ENCODE data around the gene GNAI3. TPM values are rescaled to one million over a fixed set of nuclear protein-coding genes. Genes with fewer than 3 reads are reported as not detected.
"Not testable (repeated sequence)": the region's sequence is repeated elsewhere in the genome, so short reads cannot be mapped to it uniquely, and the experiment has no call there.

GNAI3 gene
- total RNA-seq, 2 experiments from 2014 or later, result 5.1 to 5.4 TPM

DNA sequence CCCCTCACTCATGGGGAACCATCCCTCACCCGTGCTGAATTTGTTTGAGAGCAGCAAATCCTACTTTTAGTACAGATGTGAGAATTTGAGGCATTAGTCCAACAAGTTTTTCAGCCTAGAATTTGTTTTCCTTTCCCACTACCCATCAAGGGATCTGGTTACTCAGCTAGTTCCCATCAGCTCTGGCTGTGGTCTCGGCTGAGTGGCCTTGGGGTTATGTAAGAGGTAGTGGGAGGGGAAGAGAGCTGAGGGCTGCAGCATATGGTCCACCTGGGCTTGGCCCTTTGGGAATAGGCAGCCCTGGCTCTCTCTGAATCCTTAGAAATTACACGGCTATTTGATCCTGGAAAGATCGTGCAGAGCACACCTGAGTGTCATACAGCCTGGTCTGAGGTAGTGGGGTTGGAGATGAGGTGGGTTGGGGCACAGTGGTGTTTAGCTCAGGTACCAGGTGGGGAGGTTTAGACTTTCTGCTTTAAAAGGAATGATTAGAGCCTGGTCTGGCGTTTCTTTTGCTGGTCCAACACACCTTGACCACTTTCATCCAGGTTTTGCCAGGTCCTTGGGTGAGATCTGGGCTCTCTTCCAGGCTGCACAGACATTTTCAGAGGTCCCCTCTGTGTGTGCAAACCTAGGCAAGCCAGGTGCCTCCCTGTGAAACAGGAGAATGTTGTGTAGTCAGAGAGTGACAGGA, 111.7 kb downstream of the GNAI3 start:
- H3K27ac ChIP-seq (ENCODE audit: low read depth in 1 of 2, low read length in 2 of 2), result no peak overlapping the region
- H3K9me3 ChIP-seq (ENCODE audit: control insufficient read depth in 1 of 2, insufficient read depth in 1 of 2, low read length in 2 of 2), result no peaks in the 10 kb centered on the region
- Mint-ChIP-seq H3K9me3 (no peaks in the 10 kb centered on the region), H3K27ac (no peak overlapping the region), H3K36me3 (ENCODE audit: low read depth) (peaks cover 54% of the 10 kb centered on the region), H3K4me1 (ENCODE audit: low read depth) (peaks cover 30% of the 10 kb centered on the region), H3K27me3 (no peaks in the 10 kb centered on the region), H3K4me3 (no peak overlapping the region)
- H3K4me3 ChIP-seq (ENCODE audit: low read length), result no peak overlapping the region
- ChIA-PET CTCF (no interaction called here), POLR2A (no interaction called here)
- H3K4me1 ChIP-seq (ENCODE audit: insufficient read depth, low read length), result peaks cover 16% of the 10 kb centered on the region
- TF ChIP-seq, protein P1, sequence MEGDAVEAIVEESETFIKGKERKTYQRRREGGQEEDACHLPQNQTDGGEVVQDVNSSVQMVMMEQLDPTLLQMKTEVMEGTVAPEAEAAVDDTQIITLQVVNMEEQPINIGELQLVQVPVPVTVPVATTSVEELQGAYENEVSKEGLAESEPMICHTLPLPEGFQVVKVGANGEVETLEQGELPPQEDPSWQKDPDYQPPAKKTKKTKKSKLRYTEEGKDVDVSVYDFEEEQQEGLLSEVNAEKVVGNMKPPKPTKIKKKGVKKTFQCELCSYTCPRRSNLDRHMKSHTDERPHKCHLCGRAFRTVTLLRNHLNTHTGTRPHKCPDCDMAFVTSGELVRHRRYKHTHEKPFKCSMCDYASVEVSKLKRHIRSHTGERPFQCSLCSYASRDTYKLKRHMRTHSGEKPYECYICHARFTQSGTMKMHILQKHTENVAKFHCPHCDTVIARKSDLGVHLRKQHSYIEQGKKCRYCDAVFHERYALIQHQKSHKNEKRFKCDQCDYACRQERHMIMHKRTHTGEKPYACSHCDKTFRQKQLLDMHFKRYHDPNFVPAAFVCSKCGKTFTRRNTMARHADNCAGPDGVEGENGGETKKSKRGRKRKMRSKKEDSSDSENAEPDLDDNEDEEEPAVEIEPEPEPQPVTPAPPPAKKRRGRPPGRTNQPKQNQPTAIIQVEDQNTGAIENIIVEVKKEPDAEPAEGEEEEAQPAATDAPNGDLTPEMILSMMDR (IDR thresholded peaks at IDR 0.05), result no peak
- H3K27me3 ChIP-seq (ENCODE audit: control insufficient read depth in 1 of 2, insufficient read depth in 2 of 2, low read length in 2 of 2), result no peaks in the 10 kb centered on the region
- intact Hi-C loops (cut with DNase I, micrococcal nuclease), result loop anchor here in 1 of 2 experiments (5.0 kb wide), 1 partner anchor 48 kb away; no protein-coding TSS in a partner anchor
- peak in 1 of 14 experiments; percentile 8 for DNase-seq
- no peak for ATAC-seq (ENCODE audit: poor library complexity)
- no peaks in the 10 kb centered on the region for H3K36me3 ChIP-seq (ENCODE audit: insufficient read depth, low read length)

DNA sequence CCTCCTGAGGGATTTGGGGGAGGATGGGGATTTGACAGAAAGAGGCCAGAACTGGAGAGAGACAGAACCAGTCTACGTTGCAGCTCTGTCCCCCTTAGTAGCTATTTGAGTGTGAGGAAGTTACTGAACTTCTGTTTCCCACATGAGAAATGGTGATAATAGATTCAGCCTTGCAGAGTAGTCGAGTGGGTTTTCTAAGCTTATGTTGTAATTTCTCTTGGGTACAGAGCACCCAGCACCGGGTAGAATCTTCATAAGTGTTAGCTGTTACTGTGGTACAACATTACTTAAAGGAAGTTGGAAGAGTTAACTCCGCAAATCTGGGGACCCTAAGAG, 112.2 kb downstream of the GNAI3 start:
- H3K27ac ChIP-seq (ENCODE audit: low read depth in 1 of 2, low read length in 2 of 2); ATAC-seq (ENCODE audit: poor library complexity); H3K27me3 ChIP-seq (ENCODE audit: control insufficient read depth in 1 of 2, insufficient read depth in 2 of 2, low read length in 2 of 2); H3K9me3 ChIP-seq (ENCODE audit: control insufficient read depth in 1 of 2, insufficient read depth in 1 of 2, low read length in 2 of 2); H3K4me3 ChIP-seq (ENCODE audit: low read length); H3K36me3 ChIP-seq (ENCODE audit: insufficient read depth, low read length); H3K27me3 Mint-ChIP-seq; POLR2A ChIA-PET; CTCF ChIA-PET; DNase-seq; H3K27ac Mint-ChIP-seq; H3K9me3 Mint-ChIP-seq; H3K4me3 Mint-ChIP-seq: not testable (repeated sequence)
- peaks cover 10% of the 10 kb centered on the region for H3K4me1 ChIP-seq (ENCODE audit: insufficient read depth, low read length)
- intact Hi-C loops (cut with DNase I, micrococcal nuclease), result loop anchor here in 1 of 2 experiments (5.0 kb wide), 1 partner anchor 48 kb away; no protein-coding TSS in a partner anchor
- Mint-ChIP-seq H3K4me1 (ENCODE audit: low read depth) (peaks cover 25% of the 10 kb centered on the region), H3K36me3 (ENCODE audit: low read depth) (peaks cover 51% of the 10 kb centered on the region)

- H3K27ac ChIP-seq (ENCODE audit: low read depth in 1 of 2, low read length in 2 of 2), result no peak overlapping the region
- H3K9me3 ChIP-seq (ENCODE audit: control insufficient read depth in 1 of 2, insufficient read depth in 1 of 2, low read length in 2 of 2), result no peaks in the 10 kb centered on the region
- TF ChIP-seq, protein P1 (IDR thresholded peaks at IDR 0.05), result no peak
- no peaks in the 10 kb centered on the region for H3K27me3 Mint-ChIP-seq
- DNase-seq (peak in 1 of 14 experiments; percentile 1), ATAC-seq (ENCODE audit: poor library complexity) (no peak)
- H3K27ac Mint-ChIP-seq, result no peak overlapping the region
- CTCF ChIA-PET, result interaction anchor here (0.9 kb wide), 1 partner anchor 21 kb away, joined by 3 read pairs; no protein-coding TSS in a partner anchor
- peaks cover 4% of the 10 kb centered on the region for H3K4me1 ChIP-seq (ENCODE audit: insufficient read depth, low read length)
- no peak overlapping the region for H3K4me3 Mint-ChIP-seq
- H3K27me3 ChIP-seq (ENCODE audit: control insufficient read depth in 1 of 2, insufficient read depth in 2 of 2, low read length in 2 of 2), result no peaks in the 10 kb centered on the region
- H3K36me3 Mint-ChIP-seq (ENCODE audit: low read depth), result peaks cover 44% of the 10 kb centered on the region
- peaks cover 18% of the 10 kb centered on the region for H3K4me1 Mint-ChIP-seq (ENCODE audit: low read depth)
- intact Hi-C loops (cut with DNase I, micrococcal nuclease), result loop anchor here in 1 of 2 experiments (5.0 kb wide), 1 partner anchor 49 kb away; no protein-coding TSS in a partner anchor
- POLR2A ChIA-PET, result no interaction called here
- H3K9me3 Mint-ChIP-seq, result no peaks in the 10 kb centered on the region
- no peaks in the 10 kb centered on the region for H3K36me3 ChIP-seq (ENCODE audit: insufficient read depth, low read length)
- no peak overlapping the region for H3K4me3 ChIP-seq (ENCODE audit: low read length)
Observed at GRCh38 chr1:109661391-109661790, 113.0 kb downstream of the GNAI3 start.
